HUES6 (cell line): Measurements from ENCODE around the gene MYH6.
"Not testable (repeated sequence)": the region's sequence is repeated elsewhere in the genome, so short reads cannot be mapped to it uniquely, and the experiment has no call there.

Experiments used
- H3K27ac ChIP-seq: 2 replicates; pipeline ENCODE4 v1.7.0; 2013; ENCODE audit warnings: low read depth, mild to moderate bottlenecking, low read length, inconsistent platforms
- H3K27me3 ChIP-seq: 2 replicates; pipeline ENCODE4 v1.6.1; 2013; ENCODE audit warnings: low read length; ENCODE audit not compliant: control insufficient read depth, insufficient read depth
- H3K36me3 ChIP-seq: 2 replicates; pipeline ENCODE4 v1.6.1; 2013; ENCODE audit warnings: low read length; ENCODE audit not compliant: control insufficient read depth, insufficient read depth
- H3K4me1 ChIP-seq: 2 replicates; pipeline ENCODE4 v1.6.1; 2013; ENCODE audit warnings: low read length; ENCODE audit not compliant: control insufficient read depth, insufficient read depth
- H3K4me3 ChIP-seq: 2 replicates; pipeline ENCODE4 v1.5.1; 2013; ENCODE audit warnings: low read depth, low read length
- H3K9ac ChIP-seq: one replicate; pipeline ENCODE4 v1.6.1; 2013; ENCODE audit warnings: mild to moderate bottlenecking, low read length
- H3K9me3 ChIP-seq: 2 replicates; pipeline ENCODE4 v1.6.1; 2013; ENCODE audit warnings: low read depth, low read length; ENCODE audit not compliant: control insufficient read depth, insufficient read depth

MYH6 gene

DNA sequence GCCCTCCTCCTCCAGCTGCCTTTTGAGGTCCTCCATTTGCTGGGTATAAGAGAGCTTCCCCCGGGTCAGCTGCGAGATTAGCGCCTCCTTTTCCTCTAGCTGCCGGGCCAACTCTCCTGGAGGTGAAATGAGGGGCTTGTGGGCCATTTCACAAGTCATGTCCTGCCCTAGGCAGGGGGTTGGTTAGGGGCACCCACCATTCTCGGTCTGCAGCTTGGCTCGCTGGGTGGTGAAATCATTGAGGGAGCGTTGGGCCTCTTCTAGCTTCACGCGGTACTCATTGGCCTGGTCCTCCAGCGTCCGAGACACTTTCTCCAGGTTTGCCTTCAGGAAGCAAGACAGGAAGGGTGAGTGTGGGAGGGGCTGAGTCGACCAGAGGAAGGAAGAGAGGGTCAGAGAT is 18.7 kb downstream of the MYH6 start:
- no peak overlapping the region for H3K9ac ChIP-seq
- no peak overlapping the region for H3K4me3 ChIP-seq
- peaks cover 9% of the 10 kb centered on the region for H3K4me1 ChIP-seq
- no peak overlapping the region for H3K27ac ChIP-seq
- no peaks in the 10 kb centered on the region for H3K36me3 ChIP-seq
- H3K27me3 ChIP-seq = peaks cover 32% of the 10 kb centered on the region
- H3K9me3 ChIP-seq = no peaks in the 10 kb centered on the region

DNA sequence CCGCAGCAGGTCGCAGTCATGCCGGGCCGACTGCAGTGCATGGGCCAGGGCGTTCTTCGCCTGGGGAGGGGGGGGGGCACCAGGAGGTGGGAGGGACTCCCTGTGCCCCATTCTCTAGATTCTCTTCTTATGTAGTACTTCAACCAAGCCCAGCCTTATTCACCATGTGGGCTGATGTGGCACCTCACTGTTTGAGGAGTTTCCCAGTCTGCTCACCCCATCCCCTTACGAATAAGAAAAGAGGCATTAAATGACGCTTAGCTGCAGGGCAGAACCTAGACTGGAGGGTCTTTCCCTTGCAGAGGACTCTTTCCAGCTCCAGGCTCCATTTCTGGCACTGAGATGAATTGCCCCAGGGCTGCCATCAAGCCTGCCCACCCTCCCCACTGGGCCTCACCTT is 19.1 kb downstream of the MYH6 start:
- no peak overlapping the region for H3K4me3 ChIP-seq
- peaks cover 9% of the 10 kb centered on the region for H3K4me1 ChIP-seq
- H3K36me3 ChIP-seq = no peaks in the 10 kb centered on the region
- H3K9me3 ChIP-seq = no peaks in the 10 kb centered on the region
- no peak overlapping the region for H3K27ac ChIP-seq
- H3K27me3 ChIP-seq = peaks cover 32% of the 10 kb centered on the region
- H3K9ac ChIP-seq = no peak overlapping the region

DNA sequence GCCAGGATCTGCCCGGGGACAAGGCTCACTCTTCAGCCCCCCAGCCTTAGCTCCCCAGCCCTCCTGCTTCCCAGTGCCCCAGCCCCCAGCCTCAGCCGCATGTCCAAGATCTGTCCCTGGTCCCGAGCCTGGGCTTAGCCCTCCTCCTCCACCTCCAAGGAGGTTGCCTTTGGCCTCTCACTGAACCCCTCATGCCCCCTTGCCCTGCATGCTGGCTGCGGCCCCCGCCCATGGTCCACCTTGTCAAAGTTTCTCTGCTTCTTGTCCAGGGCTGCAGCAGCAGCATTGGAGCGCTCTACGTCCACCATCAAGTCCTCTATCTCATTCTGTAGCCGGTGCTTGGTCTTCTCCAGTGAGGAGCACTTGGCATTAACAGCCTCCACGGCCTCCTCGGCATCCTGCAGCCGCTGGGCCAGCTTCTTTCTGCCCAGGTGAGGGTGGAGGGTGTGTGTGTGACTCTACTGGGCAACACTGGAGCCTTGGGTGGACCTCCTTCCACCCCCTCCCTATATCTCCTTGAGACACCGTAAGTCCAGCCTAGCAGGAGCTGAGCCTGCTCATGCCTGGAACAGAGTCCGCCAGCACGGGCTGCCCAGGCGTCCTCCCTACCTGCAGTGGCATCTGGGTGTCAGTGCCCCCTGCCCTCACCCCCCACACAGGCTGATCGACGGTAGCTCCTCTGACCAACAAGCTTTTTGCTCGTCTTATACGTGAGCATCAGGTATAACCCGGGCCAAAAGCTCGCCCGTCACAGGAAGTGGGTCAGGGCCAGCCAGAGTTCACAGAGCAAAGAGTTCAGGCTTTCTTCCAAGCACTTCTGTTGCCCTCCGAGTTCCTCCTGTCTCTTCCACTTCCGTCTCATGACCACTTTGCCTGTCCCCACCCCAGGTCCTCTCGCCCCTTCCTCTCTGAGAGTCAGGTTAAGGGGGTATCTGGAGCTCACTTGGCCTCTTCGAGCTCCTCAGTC is 19.9 kb downstream of the MYH6 start:
- Histone ChIP-seq H3K27me3 (peaks cover 27% of the 10 kb centered on the region), H3K36me3 (no peaks in the 10 kb centered on the region), H3K4me1 (peaks cover 9% of the 10 kb centered on the region), H3K9ac (no peak overlapping the region), H3K9me3 (no peaks in the 10 kb centered on the region), H3K27ac (no peak overlapping the region), H3K4me3 (no peak overlapping the region)

DNA sequence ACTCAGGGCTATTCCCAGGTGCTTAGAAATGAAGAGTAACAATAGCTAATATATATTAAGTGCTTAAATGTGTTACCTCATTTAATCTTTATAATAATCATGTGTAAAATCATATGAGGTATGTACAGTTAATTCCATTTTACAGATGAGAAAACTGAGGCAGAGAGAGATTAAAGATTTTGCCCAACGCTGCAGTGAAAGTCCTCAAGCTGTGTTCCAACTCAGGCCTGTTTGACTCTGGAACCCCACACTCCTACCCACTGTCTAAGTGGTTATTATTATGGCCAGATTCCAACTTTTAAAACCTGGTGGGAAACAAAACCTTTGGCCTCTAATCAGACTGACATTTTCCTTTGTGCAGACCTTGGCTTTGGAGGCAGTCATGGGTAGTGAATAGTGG is 21.1 kb downstream of the MYH6 start:
- H3K4me3 ChIP-seq = no peak overlapping the region
- H3K4me1 ChIP-seq = peaks cover 9% of the 10 kb centered on the region
- H3K9me3 ChIP-seq = no peaks in the 10 kb centered on the region
- H3K36me3 ChIP-seq = no peaks in the 10 kb centered on the region
- no peak overlapping the region for H3K27ac ChIP-seq
- no peak overlapping the region for H3K9ac ChIP-seq
- H3K27me3 ChIP-seq = peaks cover 16% of the 10 kb centered on the region

DNA sequence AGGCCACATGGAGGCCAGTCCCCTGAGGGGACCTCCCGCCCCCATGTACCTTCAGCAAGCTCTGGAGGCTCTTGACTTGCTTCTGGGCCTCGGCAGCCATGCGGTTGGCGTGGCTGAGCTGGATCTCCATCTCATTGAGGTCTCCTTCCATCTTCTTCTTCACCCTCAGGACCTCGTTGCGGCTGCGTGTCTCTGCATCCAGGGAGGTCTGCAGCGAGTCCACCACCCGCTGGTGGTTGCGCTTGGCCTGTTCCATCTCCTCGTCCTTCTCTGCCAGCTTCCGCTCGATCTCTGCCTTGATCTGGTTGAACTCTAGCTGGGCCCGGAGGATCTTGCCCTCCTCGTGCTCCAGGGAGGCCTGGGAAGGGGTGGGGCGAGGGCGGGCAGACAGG is 21.8 kb downstream of the MYH6 start:
- not testable (repeated sequence) for H3K4me1 ChIP-seq, H3K36me3 ChIP-seq, H3K27ac ChIP-seq, H3K9me3 ChIP-seq, H3K9ac ChIP-seq, H3K4me3 ChIP-seq
- peaks cover 14% of the 10 kb centered on the region for H3K27me3 ChIP-seq

DNA sequence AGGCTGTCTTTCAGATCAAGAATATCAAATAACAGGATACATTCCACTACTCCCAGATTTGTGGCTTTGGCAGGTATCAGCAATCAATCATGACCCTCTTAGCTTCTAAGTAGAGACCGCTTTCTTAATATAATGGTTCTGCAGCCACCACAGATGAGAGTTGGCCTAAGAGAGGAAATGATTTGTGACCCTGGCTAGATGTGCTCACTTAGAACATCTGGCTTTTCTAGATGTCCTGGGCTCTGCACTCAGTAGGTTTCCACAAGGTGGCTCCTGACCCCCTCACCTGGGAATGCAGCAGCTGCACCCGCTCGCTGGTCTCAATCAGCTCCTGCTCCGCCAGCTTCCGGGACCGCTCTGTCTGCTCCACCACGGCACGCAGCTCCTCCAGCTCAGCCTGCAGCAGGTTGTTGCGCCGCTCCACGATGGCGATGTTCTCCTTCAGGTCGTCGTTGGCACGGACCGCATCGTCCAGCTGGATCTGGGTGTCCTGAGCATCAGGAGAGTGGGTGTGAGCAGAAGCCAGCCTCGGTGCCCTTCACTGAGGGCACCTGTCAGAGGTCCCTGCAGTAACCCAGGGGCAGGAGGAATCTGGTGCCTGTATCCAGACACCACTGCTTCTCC is 22.3 kb downstream of the MYH6 start:
- H3K27me3 ChIP-seq = peaks cover 14% of the 10 kb centered on the region
- H3K36me3 ChIP-seq = no peaks in the 10 kb centered on the region
- H3K9ac ChIP-seq = no peak overlapping the region
- H3K27ac ChIP-seq = no peak overlapping the region
- peaks cover 9% of the 10 kb centered on the region for H3K4me1 ChIP-seq
- H3K9me3 ChIP-seq = no peaks in the 10 kb centered on the region
- no peak overlapping the region for H3K4me3 ChIP-seq

DNA sequence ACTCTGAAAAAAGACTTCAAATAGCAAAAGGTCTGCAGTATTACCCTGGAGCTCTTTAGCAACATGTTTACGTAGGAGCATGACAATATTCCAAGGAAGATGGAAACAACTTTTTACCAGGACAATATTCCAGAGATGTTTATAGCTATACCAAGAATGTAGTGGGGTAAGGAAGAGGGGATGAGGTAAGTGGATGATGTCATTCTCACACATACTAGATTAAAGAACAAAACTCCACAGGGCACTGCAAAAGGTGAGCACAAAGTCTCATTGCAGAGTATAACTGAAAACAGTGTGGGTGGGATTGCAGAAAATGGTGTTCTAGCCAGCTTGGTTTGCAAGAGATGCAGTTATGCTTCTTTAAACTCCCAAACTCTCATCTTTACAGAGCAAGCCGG is 22.8 kb downstream of the MYH6 start:
- no peak overlapping the region for H3K9ac ChIP-seq
- peaks cover 9% of the 10 kb centered on the region for H3K4me1 ChIP-seq
- peaks cover 14% of the 10 kb centered on the region for H3K27me3 ChIP-seq
- H3K9me3 ChIP-seq = no peaks in the 10 kb centered on the region
- no peaks in the 10 kb centered on the region for H3K36me3 ChIP-seq
- H3K27ac ChIP-seq = no peak overlapping the region
- H3K4me3 ChIP-seq = no peak overlapping the region

DNA sequence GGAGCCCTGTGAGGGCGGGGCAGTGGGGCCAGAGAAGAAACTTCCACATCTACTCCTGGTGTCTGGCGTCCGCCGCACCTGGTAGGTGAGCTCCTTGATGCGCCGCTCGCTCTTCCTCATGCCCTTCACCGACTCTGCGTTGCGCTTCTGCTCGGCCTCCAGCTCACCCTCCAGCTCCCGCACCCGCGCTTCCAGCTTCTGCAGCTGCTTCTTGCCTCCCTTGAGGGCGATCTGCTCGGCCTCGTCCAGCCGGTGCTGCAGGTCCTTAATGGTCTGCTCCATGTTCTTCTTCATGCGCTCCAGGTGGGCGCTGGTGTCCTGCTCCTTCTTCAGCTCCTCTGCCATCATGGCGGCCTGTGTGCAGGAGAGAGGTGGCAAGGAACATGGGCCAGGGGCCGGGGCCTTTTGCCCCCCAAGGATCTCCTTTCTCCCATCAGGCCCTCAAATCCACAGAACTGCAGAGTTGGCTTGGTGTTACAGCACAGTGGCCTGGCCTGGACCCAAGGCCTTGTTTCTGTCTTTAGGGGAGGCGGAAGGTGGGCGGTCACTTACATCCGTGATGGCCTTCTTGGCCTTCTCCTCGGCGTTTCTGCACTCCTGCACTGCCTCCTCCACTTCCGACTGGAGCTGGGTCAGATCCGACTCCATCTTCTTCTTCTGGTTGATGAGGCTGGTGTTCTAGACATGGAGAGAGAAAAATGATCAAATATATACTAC is 23.6 kb downstream of the MYH6 start:
- Histone ChIP-seq H3K27ac (no peak overlapping the region), H3K9me3 (no peaks in the 10 kb centered on the region), H3K4me3 (no peak overlapping the region), H3K9ac (no peak overlapping the region), H3K27me3 (peaks cover 14% of the 10 kb centered on the region), H3K4me1 (peaks cover 6% of the 10 kb centered on the region), H3K36me3 (no peaks in the 10 kb centered on the region)

DNA sequence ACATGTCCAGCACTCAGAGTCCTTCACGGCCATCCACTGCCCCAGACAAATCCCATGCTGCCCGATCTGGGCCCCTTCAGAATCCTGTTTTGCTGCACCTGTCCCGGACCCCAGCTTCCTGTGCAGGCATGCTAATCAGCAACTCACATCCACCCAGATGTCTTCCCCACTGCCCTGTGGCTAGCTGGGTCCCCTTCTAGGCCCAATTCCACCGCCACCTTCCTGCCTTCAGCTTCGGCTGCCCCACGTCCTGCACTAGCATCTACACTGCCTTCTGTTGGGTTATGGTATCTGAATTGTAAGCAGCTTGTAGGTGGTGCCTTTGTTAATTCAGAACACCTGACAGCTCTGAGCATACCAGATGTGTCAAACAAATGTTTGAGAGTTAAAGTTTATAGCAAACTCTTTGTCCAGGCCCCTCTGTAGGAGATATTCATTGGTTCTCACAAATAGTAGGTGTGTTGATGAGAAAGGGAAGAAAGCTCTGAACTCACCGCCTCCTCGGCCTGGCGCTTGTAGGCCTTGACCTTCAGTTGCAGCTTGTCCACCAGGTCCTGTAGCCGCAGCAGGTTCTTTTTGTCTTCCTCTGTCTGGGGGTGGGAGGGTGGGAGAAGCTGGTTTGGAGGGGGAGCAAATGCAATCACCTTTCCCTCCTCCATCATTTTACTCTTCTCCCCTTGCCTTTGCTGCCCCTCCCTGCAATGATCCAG is 25.2 kb downstream of the MYH6 start:
- H3K9me3 ChIP-seq = no peaks in the 10 kb centered on the region
- H3K4me1 ChIP-seq = no peaks in the 10 kb centered on the region; the same call in 1 of the 2 replicates
- H3K27ac ChIP-seq = no peak overlapping the region
- H3K9ac ChIP-seq = no peak overlapping the region
- no peaks in the 10 kb centered on the region for H3K36me3 ChIP-seq
- peaks cover 18% of the 10 kb centered on the region for H3K27me3 ChIP-seq
- no peak overlapping the region for H3K4me3 ChIP-seq

DNA sequence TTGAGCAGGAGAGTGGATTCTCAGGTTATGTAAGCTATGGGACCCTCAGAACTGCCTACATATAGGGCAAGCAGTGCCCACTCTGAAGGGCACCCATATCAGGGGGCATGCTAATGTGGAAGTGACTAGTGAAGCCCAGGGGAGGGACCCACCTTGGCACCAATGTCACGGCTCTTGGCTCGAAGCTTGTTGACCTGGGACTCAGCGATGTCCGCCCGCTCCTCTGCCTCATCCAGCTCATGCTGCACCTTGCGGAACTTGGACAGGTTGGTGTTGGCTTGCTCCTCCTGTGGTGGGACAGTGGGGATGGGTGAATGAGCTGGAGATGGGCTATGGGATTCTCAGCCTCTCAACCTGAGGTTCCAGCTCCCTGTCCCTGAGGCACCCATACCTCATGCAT is 25.8 kb downstream of the MYH6 start:
- Histone ChIP-seq H3K27me3 (peaks cover 19% of the 10 kb centered on the region), H3K9ac (no peak overlapping the region), H3K27ac (no peak overlapping the region), H3K4me1 (no peaks in the 10 kb centered on the region; the same call in 1 of the 2 replicates), H3K36me3 (no peaks in the 10 kb centered on the region), H3K9me3 (no peaks in the 10 kb centered on the region), H3K4me3 (no peak overlapping the region)
